ENCODE measurements around the gene INTS1.
A peak's percentile ranks its signal among the peaks of the same experiment; 100 is the strongest.

The INTS1 gene

DNA sequence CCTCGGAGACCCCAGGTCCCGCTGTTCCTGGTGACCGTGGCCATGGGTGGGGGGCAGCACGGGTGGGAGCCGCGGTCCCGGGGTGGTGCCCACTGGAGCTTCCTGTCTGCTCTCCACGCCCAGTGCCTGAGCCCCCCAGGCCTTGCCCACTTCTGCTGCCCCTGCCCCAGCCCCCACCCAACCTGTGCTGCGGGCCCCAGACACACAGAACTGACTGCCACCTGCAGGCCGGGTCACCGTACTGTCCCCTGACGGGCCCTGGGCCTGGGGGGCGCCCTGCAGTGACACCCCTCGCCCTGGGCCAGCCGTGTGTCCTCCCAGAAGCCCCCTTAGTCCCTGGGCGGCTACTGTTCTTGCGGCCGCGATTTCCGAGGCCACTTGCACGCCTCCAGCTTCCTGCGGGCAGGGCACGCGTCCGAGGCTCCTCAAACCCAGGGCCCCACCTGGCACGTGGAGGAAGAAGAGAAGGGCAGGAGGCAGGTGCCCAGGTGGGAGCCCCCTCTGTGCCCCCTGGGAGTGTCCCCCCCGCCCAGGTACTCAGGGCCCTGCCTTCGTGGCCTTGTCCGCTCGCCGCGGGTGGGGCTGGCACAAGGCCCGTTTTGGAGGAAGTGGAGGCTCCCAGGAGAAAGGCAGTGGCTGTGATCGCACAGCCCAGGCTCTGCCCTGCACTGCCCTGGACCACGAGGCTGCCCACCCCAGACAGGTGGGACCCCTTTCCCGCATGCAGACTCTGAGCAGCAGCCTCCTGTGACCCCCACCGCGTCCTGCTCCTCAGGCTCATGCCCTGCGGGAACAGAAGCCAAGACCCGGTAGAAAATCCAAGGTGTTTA lies 41.4 kb upstream of the INTS1 start:
- TF ChIP-seq, protein P1, sequence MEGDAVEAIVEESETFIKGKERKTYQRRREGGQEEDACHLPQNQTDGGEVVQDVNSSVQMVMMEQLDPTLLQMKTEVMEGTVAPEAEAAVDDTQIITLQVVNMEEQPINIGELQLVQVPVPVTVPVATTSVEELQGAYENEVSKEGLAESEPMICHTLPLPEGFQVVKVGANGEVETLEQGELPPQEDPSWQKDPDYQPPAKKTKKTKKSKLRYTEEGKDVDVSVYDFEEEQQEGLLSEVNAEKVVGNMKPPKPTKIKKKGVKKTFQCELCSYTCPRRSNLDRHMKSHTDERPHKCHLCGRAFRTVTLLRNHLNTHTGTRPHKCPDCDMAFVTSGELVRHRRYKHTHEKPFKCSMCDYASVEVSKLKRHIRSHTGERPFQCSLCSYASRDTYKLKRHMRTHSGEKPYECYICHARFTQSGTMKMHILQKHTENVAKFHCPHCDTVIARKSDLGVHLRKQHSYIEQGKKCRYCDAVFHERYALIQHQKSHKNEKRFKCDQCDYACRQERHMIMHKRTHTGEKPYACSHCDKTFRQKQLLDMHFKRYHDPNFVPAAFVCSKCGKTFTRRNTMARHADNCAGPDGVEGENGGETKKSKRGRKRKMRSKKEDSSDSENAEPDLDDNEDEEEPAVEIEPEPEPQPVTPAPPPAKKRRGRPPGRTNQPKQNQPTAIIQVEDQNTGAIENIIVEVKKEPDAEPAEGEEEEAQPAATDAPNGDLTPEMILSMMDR (conservative IDR thresholded peaks at IDR 0.05): 0 out of 2 replicates have a peak, but pooled peaks have one; percentile 10
- no peak overlapping the region for H3K27ac ChIP-seq

DNA sequence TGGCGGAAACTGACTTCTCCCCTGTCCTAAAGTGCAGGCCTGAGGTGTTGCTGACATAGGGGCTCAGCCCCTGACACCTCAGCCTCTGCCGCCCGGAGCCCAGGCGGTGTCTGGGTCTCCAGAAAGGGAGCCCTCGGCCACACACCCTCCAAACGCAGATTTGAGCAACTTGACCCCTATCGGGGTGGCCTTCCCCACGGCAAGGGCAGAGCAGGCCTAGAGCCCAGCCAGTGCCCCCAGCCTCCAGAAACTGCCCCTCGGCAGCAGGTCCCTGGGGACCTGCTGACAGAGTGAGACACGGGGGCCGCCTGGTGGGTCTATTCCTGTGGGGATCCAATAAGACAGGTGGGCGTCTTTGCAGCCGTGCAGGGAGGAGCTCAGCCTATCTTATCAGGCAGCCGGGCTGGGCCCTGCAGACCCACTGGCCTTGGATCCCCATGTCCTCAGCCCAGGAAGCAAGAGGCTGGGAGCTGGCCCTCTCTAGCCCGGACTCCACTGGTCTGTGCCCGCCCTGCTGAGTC lies 40.8 kb upstream of the INTS1 start:
- H3K27ac ChIP-seq: no peak overlapping the region

DNA sequence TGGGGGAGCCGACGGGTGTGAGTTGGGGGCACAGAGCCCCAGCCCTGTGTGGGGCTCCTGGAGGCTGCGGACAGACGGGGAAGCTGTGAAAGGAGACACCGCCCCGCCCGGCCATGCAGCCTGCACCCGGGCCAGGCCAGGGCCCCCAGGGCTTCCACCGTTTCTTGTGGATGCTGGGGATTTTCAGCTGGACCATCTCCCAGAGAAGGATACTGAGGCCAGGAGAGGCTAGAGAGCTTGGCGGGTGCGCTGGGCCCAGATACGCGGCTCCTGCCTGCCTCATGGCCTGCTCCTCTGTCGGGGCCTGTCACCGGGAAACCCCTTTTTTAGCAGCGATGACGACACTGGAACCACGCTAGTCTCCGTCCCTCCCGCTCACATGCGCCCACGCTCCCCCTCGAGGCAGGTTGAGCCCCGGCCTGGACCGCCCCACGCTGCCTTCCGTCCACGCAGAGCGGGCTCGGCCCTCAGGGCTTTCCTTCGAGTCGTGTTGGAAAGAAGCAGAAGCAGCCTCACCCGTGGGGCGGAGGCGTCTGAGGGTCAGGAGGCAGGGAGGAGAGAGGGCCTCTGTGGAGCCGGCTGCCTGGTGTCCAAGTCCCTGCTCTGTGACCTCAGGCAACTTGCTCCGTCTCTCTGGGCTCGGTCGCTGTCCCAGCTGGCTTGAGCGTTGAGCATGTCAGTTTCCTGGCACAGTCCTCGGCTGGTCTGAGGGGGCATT lies 40.1 kb upstream of the INTS1 start:
- TF ChIP-seq, protein P1 (conservative IDR thresholded peaks at IDR 0.05): no peak
- H3K27ac ChIP-seq: no peak overlapping the region

More for the DNA sequence above, 40.8 kb upstream of the INTS1 start:
- TF ChIP-seq, protein P1 (conservative IDR thresholded peaks at IDR 0.05): no peak

DNA sequence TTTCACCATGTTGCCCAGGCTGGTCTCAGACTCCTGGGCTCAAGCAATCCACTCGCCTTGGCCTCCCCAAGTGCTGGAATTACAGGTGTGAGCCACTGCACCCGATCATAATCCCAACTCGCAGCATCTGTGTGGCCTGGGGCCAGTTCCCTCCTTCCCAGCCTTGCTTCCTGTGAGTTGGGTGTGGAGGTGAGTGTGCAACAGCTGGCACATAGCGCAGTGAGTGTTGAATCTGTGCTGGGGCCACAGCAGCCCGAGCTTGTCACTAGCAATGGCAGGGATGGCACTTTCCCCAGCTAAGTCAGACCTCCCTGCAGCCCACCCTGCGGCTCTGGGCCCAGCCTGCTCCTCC lies 39.6 kb upstream of the INTS1 start:
- TF ChIP-seq, protein P1 (conservative IDR thresholded peaks at IDR 0.05): no peak
- H3K27ac ChIP-seq: no peak overlapping the region

DNA sequence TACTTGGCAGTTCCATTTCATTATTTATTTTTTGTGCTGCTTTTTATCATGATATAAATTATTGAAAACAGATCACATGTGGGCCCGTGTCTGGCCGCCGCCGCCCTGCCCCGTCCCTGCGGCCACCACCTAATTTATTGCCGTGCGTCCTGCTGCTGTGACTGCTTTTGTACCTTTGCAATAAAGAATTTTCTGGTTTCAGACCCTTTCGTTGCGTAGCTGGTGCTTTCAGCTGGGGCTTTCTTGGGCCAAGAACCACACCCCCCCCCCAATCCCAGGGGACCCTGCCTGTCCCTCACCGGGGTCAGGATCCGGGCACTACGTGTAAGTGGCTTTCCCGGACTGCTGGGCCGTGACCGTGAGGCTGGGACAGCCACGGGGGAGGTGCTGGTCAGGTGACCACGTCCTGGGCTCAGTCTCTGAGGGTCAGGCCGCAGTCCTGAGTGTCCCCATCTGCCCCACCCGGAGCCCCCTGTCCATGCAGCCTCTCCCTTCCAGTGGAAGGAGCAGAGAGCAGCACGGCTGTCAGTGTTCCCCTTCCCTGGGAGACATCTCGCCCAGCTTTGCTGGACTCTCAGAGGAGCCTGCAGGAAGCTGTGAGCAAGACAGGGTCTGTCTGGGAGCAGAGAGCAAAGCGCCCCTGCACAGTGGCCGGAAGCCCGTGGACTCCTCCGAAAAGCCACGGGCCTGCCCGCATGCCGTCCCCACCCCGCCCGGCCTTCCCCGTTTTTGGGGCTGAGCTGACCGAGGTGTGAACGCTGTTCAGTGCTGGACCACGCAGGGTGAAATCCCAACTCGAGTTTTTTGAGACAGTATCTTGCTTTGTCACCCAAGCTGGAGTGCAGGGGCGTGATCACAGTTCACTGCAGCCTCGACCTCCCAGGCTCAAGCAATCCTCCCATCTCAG lies 38.9 kb upstream of the INTS1 start:
- H3K27ac ChIP-seq: no peak overlapping the region
- TF ChIP-seq, protein P1 (conservative IDR thresholded peaks at IDR 0.05): no peak

DNA sequence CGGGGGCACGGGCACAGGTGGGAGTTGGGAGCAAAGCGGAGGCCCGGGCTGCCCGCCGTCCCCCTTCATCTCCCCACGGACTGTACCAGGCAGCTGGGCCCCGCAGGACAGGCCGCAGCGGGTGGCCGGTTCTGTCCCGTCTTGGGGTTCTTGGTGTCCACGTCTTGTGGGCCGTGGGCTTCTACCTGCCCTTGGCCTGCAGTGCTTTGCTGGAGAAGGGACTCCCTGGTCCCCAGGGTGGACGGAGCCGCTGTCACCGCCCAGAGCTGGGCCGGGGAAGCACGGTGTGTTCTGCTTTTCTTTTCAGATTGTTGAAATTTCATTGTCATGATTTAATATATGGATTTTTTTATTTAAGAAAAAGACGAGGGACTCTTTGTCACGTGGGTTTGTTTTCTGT lies 38.1 kb upstream of the INTS1 start:
- TF ChIP-seq, protein P1 (conservative IDR thresholded peaks at IDR 0.05): no peak

More for the DNA sequence above, 38.1 kb upstream of the INTS1 start:
- no peak overlapping the region for H3K27ac ChIP-seq
